ES-I3 (cell line): ENCODE results near the gene DYNLT2.

ENCODE experiments used
- H3K36me3 ChIP-seq: 2 replicates; pipeline ENCODE4 v1.6.1; 2013; ENCODE audit warnings: mild to moderate bottlenecking, low read length, control low read depth, moderate library complexity; ENCODE audit not compliant: insufficient read depth
- H3K4me1 ChIP-seq: 2 replicates; pipeline ENCODE4 v1.6.1; 2013; ENCODE audit warnings: mild to moderate bottlenecking, control low read depth, low read length; ENCODE audit not compliant: insufficient read depth
- H3K9ac ChIP-seq: 2 replicates; pipeline ENCODE4 v1.6.1; 2013; ENCODE audit warnings: low read depth, mild to moderate bottlenecking, low read length, moderate library complexity
- H3K9me3 ChIP-seq: 2 replicates; pipeline ENCODE4 v1.6.1; 2013; ENCODE audit warnings: mild to moderate bottlenecking, low read length, moderate library complexity; ENCODE audit not compliant: control insufficient read depth, insufficient read depth

DYNLT2 gene

GRCh38 chr6:169738204-169738975 lies 13.0 kb downstream of the DYNLT2 start:
- Histone ChIP-seq H3K9me3 (no peaks in the 10 kb centered on the region), H3K4me1 (no peaks in the 10 kb centered on the region), H3K9ac (no peak overlapping the region), H3K36me3 (no peaks in the 10 kb centered on the region)

GRCh38 chr6:169729961-169730360 lies 21.4 kb downstream of the DYNLT2 start:
- Histone ChIP-seq H3K36me3 (no peaks in the 10 kb centered on the region), H3K9me3 (no peaks in the 10 kb centered on the region), H3K9ac (no peak overlapping the region), H3K4me1 (no peaks in the 10 kb centered on the region)

- H3K36me3 ChIP-seq: no peaks in the 10 kb centered on the region
- no peaks in the 10 kb centered on the region for H3K9me3 ChIP-seq
- no peak overlapping the region for H3K9ac ChIP-seq
- H3K4me1 ChIP-seq: peaks cover 4% of the 10 kb centered on the region; the same call in 1 of the 2 replicates
These were observed 24.4 kb downstream of the DYNLT2 start for GRCh38 chr6:169726963-169727362.

- H3K4me1 ChIP-seq: peaks cover 4% of the 10 kb centered on the region; the same call in 1 of the 2 replicates
- no peaks in the 10 kb centered on the region for H3K9me3 ChIP-seq
- H3K9ac ChIP-seq: no peak overlapping the region
- H3K36me3 ChIP-seq: no peaks in the 10 kb centered on the region
These were observed 25.3 kb downstream of the DYNLT2 start for GRCh38 chr6:169726049-169726400.

GRCh38 chr6:169725125-169726048 lies 26.0 kb downstream of the DYNLT2 start:
- H3K9ac ChIP-seq: peak overlapping the region; percentile 87

GRCh38 chr6:169724494-169725124 lies 26.8 kb downstream of the DYNLT2 start, which contains the start of gene PHF10:
Gene PHF10 (minus strand): TSS chr6:169724500. CDS start chr6:169723931, 569 bp downstream.
- no peaks in the 10 kb centered on the region for H3K36me3 ChIP-seq
- no peaks in the 10 kb centered on the region for H3K9me3 ChIP-seq
- peak within 1 kb of the TSS; percentile 94 for H3K9ac ChIP-seq
- H3K4me1 ChIP-seq: peaks cover 4% of the 10 kb centered on the region; the same call in 1 of the 2 replicates

More at GRCh38 chr6:169725125-169726048, 26.0 kb downstream of the DYNLT2 start:
- Histone ChIP-seq H3K36me3 (no peaks in the 10 kb centered on the region), H3K9me3 (no peaks in the 10 kb centered on the region), H3K4me1 (peaks cover 4% of the 10 kb centered on the region; the same call in 1 of the 2 replicates)

- H3K36me3 ChIP-seq: no peaks in the 10 kb centered on the region
- H3K4me1 ChIP-seq: peaks cover 4% of the 10 kb centered on the region; the same call in 1 of the 2 replicates
- H3K9ac ChIP-seq: peak overlapping the region; percentile 36; the same call in 1 of the 2 replicates
- H3K9me3 ChIP-seq: no peaks in the 10 kb centered on the region
These were observed 27.3 kb downstream of the DYNLT2 start for GRCh38 chr6:169723991-169724493.

GRCh38 chr6:169723200-169723909 lies 28.0 kb downstream of the DYNLT2 start:
- Histone ChIP-seq H3K9ac (peak overlapping the region; percentile 94), H3K36me3 (no peaks in the 10 kb centered on the region), H3K4me1 (peaks cover 4% of the 10 kb centered on the region; the same call in 1 of the 2 replicates), H3K9me3 (no peaks in the 10 kb centered on the region)

- Histone ChIP-seq H3K4me1 (peaks cover 4% of the 10 kb centered on the region; the same call in 1 of the 2 replicates), H3K36me3 (no peaks in the 10 kb centered on the region), H3K9ac (peak overlapping the region; percentile 94), H3K9me3 (no peaks in the 10 kb centered on the region)
These were observed 28.8 kb downstream of the DYNLT2 start for GRCh38 chr6:169722362-169723199.

- Histone ChIP-seq H3K4me1 (peaks cover 4% of the 10 kb centered on the region; the same call in 1 of the 2 replicates), H3K9ac (no peak overlapping the region), H3K9me3 (no peaks in the 10 kb centered on the region), H3K36me3 (no peaks in the 10 kb centered on the region)
These were observed 31.0 kb downstream of the DYNLT2 start for GRCh38 chr6:169720207-169720855.

- no peaks in the 10 kb centered on the region for H3K36me3 ChIP-seq
These were observed 32.3 kb downstream of the DYNLT2 start for GRCh38 chr6:169719117-169719516.

GRCh38 chr6:169714595-169714994 lies 36.8 kb downstream of the DYNLT2 start:
- Histone ChIP-seq H3K9me3 (no peaks in the 10 kb centered on the region), H3K9ac (no peak overlapping the region), H3K4me1 (no peaks in the 10 kb centered on the region), H3K36me3 (no peaks in the 10 kb centered on the region; the same call in 1 of the 2 replicates)

More at GRCh38 chr6:169719117-169719516, 32.3 kb downstream of the DYNLT2 start:
- Histone ChIP-seq H3K9me3 (no peaks in the 10 kb centered on the region), H3K9ac (no peak overlapping the region), H3K4me1 (peaks cover 4% of the 10 kb centered on the region; the same call in 1 of the 2 replicates)
